HG03469 (cell line): ENCODE results near the gene PARD3.

Source experiments
- ATAC-seq: cut with Tn5 transposase; IDR thresholded peaks from one replicate; pipeline ENCODE4 v1.9.1; 2021; ENCODE audit warnings: mild to moderate bottlenecking, moderate library complexity, moderate number of reproducible peaks; ENCODE audit not compliant: unreplicated experiment

Gene PARD3

DNA sequence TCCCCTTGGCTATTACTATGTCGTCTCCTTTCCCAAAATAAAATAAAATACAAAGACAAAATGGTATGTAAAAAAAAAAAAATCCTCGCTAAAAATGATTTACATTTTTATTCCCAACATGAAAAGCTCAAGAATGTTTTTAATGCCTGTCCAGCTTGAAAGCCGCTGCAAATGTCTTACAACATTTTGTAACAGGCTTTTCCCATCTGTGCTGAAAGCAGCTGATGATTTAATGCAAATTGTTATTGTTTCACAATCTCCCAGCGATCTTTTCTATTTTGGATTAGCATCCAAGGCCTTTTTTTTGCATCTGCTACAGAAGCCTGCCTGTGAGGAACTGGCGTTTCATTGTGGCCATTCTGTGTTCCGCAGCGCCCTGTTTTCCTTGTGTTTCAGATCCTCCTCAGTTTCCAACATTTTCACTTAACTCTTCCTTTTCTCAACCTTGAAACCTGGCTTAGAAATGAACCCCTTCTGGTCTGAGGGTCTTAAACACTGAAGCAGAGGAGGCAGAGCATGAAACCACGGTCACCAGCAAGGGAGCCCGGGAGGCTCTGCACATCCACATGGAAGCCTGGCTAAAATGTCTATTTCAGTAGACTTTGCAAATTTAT lies 712.1 kb downstream of the PARD3 start:
- ATAC-seq, result no peak

DNA sequence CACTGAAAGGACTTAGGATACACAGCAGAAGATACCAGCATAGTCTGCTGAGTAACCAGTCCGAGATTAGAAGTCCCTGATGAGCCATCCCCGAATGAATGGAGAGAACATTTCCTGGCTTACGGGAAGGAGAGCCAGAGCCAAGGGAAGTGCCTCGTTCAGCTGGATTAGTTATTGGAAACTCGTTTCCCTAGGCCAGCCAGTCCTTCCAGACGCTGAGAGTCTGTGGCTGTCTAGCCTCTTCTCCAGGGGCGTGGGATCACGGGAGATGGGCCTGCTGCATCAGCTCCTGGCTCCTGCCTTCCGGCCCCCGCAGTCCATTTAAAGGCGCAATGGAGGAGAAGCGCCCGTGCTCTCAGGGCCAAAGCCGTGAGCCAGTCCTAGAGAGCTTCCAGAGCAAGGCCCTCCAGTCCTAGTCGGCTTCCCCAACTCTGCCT lies 712.8 kb downstream of the PARD3 start:
- ATAC-seq, result no peak

DNA sequence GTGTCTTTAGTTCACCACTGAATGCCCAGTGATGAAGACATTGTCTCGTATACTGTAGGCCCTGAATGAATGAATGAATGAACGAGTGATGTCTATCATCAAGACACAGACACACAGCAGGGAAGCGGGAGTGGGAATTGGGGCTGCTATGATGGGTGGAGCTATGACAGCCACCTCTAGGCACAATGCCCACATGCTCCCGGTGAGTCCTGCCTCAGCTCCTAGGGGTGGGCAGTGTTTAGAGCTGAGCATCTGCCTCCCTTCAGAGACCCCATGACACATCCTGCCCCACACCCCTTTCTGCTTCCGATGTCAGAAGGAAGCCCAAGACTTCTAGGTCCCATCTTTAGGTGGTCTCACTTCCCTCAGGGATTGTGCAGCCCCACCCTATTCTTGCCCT lies 714.1 kb downstream of the PARD3 start:
- no peak for ATAC-seq

DNA sequence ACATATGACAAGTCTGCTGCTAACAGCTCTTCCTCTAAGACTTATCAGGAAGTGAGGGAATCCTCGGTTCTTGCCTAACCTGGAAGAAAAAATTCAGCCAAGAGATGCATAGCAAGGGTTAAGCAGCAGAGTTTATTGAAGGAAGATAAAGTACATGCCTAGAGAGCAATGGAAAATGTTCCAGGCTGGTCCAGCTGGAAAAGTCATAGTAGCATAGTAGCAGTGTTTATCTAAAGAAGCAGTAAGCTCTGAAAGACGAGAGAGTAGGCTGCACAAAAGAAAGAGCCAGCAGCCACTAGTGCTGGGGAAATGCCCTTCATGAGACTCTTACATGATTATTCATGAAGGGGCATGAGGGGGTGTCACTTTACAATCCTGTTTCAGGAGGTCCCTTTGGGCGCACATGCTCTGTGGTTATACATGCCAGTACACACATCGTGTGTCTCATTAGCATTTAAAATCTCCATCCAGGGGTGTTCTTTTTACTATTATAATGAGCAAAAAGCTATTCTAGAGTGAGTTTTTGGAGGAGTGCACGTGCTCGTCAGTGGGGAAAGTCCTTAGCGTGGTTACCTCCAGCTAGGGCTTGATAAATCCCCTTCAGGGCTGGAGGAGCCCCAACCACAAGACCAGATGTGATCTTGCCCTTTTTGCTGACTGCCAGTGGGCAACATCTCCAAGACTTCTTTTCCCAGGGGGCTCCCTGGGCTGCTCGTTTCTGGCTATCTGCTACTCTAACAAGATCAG lies 716.1 kb downstream of the PARD3 start:
- ATAC-seq, result no peak

DNA sequence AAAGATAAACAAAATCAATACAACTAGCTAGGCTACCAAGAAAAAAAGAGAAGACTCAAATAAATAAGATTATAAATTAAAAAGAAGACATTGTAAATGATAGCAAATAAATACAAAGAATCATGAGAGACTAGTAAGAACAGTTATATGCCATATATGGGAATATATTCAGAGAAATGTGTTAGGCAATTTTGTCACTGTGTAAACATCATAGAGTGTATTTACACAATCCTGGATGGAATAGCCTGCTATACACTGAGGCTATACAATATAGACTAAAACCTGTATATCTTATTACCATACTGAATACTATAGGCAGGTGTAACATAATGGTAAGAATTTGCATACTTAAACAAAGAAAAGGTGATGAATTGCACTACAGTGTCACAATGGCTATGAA lies 717.4 kb downstream of the PARD3 start:
- no peak for ATAC-seq

DNA sequence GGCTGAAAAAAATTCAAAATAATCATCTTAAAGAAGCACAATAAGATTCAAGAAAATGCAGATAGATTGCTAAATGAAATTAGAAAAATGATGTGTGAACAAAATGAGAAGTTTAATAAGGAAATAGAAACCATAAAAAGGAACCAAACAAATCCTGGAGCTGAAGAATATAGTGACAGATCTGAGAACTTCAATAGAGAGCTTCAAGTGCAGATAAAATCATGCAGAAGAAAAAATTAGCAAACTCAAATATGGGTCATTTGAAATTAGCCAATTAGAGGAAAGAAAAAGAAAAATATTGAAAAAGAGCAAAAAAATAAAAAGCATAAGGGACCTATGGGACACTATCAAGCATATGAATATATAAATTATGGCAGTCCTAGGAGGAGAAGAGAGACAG lies 720.1 kb downstream of the PARD3 start:
- ATAC-seq, result no peak

DNA sequence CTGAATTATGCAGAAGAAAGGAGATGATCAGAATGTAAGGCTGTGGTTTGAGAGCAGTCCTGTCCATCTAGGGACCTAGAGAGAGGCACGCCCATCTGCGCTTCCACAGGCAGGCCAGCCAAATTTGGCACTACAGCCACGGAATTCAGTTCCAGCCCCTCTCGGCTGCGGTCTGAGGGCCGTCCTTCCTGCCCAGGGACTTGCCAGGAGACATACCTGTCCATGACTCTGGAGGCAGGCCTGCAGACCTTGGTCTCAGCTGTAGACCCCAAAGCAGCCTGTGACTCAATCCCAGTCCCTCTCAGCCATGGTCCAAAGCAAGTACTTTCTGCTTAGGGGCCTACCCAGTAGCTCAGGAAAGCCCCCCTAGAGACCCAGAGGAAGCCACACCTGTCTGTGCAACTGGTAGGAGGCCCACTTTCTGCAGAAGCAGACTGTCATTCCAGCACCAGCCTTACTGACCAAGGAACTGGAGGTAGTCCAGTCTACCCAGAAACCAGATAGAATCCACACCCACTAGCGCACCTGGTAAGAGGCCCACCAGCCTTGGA lies 720.9 kb downstream of the PARD3 start:
- ATAC-seq, result no peak

DNA sequence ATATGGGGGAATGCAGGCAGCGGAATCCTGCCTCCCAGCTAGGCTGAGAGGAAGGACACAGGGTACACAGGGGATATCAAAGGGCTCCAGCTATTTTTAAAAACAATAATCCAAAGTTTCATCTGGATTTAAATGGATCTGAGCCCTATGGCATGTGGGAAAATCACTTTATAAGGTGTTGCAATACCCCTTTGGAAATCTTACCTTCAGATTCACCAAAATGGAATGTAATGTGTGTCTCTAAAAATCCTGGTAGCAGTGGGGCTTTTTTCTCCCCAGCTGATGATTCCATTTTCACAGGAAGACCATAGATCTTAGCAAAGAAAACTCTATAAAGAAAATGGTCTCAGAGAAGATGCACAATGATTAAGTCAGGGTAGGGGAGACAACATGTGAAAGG lies 722.2 kb downstream of the PARD3 start:
- ATAC-seq, result no peak

DNA sequence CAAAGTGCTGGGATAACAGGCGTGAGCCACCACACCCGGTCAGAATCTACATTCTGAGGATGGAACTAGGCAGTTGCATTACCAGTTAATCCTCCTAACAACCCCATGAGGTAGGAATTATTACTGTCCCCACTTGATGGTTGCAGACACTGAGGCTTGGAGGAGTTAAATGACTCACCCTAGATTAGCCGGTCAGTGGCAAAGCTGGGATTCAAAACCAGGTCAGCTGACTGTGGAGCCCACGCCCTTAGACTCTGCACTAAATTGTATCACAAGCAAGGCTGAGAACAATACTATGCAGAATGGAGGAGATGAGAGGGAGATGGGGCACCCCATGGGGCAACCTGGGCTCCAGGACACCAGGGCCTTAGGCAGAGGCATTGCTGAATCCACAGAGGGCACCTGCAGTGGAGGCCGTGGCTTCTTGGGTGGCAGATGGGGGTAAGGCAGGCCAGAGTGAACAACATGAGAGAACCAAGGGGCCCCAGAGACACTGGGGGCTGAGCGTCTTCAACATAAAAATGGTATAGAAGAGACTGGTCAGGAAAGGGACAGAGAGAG lies 723.4 kb downstream of the PARD3 start:
- no peak for ATAC-seq

DNA sequence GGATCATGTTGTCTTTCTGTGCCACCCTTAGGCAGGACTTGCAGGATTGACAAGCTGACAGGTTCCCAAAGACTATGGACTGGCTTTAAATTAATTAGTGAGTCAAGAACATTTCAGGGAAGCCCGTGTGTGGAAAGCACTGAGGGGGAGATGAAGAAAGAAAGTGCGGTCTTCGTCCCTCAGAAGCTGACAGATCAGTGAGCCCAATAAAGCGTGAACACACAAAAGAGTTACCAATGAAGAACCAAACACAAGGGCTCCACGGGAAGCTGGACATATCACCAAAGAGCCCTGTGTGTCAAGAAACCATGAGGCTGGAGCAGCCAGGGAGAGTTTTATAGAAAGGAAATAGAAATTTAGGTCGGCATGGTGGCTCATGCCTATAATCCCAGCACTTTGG lies 725.8 kb downstream of the PARD3 start:
- ATAC-seq, result no peak

DNA sequence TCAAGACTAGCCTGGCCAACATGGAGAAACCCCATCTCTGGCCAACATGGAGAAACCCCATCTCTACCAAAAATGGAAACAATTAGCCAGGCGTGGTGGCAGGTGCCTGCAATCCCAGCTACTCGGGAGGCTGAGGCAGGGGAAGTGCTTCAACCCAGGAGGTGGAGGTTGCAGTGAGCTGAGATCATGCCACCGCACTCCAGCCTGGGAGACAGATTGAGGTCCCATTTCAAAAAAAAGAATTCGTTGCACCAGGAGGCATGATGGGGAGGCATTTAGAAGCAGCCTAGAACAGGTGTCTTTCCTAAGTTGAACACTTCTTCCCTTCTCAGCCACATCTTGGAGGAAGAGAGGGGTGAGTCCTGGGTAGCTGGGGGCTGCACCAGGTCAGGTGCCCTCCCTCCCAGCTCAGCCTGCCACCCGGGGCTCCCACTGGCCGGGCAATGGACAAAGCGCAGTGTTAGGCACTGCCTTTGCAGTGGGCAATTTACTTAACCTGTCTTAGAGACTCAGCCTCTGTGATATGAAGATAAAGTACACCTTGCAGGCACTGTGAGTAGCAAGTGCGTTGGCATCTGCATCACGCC lies 726.8 kb downstream of the PARD3 start:
- ATAC-seq, result no peak

DNA sequence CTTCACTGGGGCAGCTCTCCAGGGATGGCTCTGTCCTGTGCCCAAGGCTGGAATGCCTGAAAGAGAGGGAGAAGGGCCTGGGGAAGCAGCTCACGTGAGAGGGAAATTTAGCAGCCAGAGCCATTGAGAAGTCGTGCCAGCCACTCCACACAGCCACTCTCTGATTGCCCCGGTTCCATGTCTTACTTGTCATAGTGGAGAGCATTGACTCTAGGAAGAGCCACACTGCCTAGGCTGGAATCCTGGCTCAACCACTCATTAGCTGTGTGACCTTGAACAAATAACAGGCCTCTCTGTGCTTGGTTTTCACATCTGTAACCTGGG lies 728.0 kb downstream of the PARD3 start:
- no peak for ATAC-seq

DNA sequence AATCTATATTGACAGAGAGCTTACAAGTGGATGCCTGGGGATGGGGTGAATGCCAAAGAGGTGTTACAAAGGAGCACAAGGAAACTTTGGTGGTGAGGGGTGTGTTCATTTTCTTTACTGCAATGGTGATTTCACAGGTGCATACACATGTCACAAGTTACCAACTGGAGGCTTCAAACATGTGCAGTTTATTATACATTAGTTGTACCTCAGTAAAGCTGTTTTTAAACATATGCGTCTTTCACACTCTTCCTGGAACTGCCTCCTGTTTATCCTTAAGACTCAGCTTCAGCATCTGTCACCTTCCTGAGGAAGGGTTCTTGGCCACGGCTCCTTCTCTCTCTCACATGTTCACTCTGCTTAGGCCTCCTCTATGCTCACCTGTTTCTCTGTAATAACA lies 731.5 kb downstream of the PARD3 start:
- no peak for ATAC-seq

DNA sequence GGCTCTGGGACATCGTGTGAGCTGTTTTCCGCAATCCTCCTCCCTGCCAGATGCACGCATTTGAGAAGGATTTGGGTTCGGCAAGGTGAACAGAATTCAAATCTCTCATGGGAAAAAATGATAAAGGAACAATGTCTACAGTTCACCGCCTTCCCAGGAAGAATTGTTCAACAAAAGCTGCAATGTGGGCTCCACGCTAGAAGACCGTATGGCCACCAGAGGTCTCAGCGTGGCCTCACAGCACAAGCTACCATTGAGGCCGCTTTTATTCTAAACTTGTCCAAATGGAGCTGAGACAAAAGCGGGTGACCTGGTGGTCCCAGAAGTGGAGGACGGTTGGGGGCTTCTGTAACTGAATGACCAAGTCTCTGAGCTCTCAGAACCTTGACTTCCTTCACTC lies 733.1 kb downstream of the PARD3 start:
- no peak for ATAC-seq

DNA sequence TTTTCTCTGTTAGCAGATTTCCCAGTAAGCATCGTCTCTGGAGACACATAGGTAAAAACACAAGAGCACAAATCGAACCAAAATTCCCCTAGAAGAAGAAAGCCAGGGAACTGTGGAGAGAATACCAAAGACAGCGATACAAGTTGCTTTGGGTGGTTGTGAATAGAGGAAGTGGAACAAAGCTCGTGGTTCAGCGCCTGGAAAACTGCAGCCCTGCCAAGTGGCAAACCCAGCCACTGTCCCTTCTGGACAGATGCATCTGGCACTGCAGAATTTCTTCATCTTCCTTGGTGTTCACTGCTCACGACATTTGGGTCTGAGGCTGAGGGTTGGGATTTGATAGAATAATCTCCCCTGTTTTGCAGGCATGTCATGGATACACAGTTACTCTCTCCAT lies 733.8 kb downstream of the PARD3 start:
- ATAC-seq, result no peak

DNA sequence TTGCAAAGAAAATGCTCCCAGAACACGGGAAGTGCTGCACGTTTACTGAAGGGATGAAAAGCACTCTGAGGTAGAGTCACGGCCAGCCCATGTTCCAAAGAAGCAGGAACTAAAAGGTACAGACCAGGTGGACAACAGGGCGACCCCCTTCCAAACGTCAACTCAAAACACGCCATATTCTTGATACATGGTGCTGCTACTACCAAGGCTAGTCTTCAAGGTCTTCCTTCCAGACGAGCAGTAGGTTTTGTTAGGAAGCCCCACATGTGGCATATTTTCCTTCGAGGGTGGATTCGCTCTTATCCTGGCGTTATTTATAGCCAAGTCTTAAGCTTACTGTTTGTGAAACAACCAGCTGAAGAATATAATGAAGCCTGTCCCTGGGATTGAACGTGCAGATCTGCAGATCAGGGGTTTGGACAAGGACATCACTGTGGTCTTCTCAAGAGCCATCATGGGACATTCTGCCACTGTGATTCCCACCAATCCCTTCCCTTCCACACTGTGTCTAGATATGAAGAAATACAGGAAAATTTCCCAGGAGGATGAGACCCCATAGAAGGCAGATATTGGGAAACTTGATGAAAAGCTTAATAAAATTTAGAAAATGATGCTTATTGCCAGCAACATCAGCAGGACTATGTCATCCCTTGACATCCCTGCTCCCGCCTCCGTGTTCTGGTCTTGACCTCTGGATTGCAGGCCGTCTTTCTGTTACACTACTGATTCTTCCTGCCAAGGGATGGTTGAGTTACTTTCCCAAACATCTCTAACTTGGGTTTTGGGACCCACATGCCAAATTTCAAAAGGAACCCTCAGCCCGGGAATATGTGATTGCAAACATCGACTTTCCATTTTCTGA lies 734.4 kb downstream of the PARD3 start:
- no peak for ATAC-seq

DNA sequence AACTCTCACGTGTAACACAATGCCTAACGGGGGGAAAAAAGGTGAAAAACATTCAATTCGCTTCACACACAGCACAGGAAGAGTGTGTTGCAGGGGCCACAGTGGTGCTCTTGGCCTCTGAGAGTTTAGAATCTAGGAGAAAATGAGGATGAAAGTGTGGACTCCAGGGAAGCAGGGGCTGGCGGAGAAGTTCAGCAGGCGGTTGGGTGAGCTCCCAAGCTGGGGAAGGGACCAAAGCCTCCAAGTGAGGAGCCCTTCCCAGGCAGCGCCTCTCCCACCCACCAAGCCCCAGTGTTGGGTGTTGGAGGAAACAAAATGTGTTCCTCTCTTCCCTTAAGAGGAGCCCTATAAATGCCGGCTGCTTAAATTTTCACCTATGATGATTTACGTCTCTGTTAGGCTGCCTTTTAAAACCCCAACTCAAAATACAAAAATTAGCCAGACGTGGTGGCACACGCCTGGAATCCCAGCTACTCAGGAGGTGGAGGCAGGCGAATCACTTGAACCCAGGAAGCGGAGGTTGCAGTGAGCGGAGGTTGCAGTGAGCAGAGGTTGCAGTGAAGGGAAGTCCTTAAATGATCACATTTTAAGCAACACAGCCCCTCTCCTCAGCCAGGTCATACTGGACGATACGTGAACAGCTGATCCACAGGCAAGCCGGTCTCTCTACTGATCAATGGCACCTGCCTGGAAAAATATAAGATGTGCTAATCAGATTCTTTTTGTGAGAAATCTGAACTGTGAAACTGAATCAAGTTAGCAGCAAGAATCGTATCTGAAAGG lies 735.2 kb downstream of the PARD3 start:
- ATAC-seq, result no peak

DNA sequence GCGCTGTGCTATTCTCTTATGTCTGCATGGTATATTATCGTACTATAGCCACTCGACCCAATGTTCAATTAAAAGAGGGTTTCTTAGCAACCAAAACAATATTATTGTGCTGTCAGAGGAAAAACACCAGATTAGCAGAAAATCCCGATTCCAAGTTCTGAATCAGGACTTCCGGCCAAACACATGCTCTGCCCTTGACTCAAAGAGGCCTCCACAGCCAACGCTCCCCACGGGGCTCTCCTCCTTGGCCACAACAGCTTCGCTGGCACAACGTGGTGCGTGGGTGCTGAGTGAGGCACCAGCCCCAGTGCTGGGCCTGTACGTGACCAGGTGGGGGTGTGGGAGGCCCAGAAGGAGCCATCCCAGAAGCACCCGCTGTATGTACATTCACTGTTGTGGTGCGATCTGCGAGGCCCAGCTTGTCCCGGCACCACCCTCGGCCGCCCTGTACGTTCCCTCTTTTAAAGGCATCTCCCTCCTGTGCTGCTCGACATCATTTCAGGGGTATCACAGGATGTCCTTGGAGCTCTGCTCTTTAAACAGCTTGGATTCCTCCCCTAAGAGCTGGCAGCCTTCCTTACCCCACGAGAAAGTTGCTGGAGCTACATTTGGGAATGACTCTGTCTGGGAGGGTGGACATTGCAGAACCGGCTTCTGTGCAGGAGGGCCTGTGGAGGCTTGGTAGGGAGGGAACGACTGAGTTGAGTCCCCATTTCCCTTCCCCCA lies 736.2 kb downstream of the PARD3 start:
- no peak for ATAC-seq

DNA sequence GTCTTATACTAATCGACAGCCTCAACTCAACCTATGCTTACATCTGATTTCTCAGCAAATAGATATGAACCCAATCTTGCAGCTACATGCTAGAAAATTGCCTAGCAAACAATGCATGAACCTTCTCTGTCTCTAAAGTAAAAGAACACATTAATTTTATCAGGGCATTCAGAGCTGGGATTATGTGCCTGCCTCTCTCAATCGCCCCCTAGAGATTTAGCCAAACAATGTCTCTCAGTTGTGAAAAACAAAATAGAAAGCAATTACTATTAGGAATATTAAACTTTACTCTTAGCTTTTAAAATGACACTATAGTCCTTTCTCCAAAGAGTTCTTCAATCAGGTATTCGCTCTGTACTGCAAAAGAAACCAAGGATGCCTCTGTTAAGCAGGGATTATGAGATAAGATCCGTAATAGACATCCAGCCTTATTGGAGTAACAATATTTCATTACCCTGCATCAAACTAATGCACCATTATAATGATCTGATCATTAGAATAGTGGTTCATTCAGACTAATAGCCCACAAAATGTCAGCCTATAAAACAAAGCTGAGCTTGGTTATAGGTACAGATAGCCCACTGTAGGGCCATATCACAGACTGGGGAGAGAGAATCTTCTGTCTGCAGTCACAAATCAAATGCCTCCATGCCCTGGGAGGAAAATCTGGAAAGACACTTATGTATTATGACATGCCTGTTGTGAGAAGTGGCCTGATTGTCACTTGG lies 736.9 kb downstream of the PARD3 start:
- no peak for ATAC-seq
